NCI-H187 (cell line): ENCODE results near the gene LYRM9.
"Not testable (repeated sequence)": the region's sequence is repeated elsewhere in the genome, so short reads cannot be mapped to it uniquely, and the experiment has no call there.

ENCODE experiments used
- DNase-seq, 2 experiments: peaks; one replicate each; lab custom pipeline; 2025; lab: John Stamatoyannopoulos, UW

LYRM9 gene

GRCh38 chr17:27839571-27840405 lies 53.4 kb downstream of the LYRM9 start:
- not testable (repeated sequence) for DNase-seq

GRCh38 chr17:27838607-27839006 lies 54.6 kb downstream of the LYRM9 start:
- DNase-seq = not testable (repeated sequence)

GRCh38 chr17:27837769-27838168 lies 55.4 kb downstream of the LYRM9 start:
- DNase-seq = not testable (repeated sequence)

- no peak for DNase-seq
Observed at GRCh38 chr17:27836651-27837050, 56.5 kb downstream of the LYRM9 start.

GRCh38 chr17:27834571-27834970 lies 58.6 kb downstream of the LYRM9 start:
- no peak for DNase-seq

GRCh38 chr17:27832831-27833230 lies 60.3 kb downstream of the LYRM9 start:
- no peak for DNase-seq

GRCh38 chr17:27829888-27830287 lies 63.3 kb downstream of the LYRM9 start:
- not testable (repeated sequence) for DNase-seq

GRCh38 chr17:27829143-27829711 lies 63.9 kb downstream of the LYRM9 start:
- not testable (repeated sequence) for DNase-seq
